WERI-Rb-1 (cell line): ENCODE data around the gene PIP5K1B.

Experiments used
- DNase-seq: peaks from one replicate; pipeline ENCODE4 v3.0.0-alpha.2; 2020
- H3K27ac ChIP-seq: fragments of 250-450 bp; sonication (Bioruptor Pico); 2 replicates; pipeline ENCODE4 v1.5.1; 2020; ENCODE audit warnings: mild to moderate bottlenecking, moderate library complexity
- H3K27me3 ChIP-seq: fragments of 250-450 bp; sonication (Bioruptor Pico); 2 replicates; pipeline ENCODE4 v1.5.1; 2021; ENCODE audit warnings: mild to moderate bottlenecking, low read depth, moderate library complexity; ENCODE audit not compliant: insufficient read depth, severe bottlenecking
- H3K36me3 ChIP-seq: fragments of 250-450 bp; sonication (Bioruptor Pico); 2 replicates; pipeline ENCODE4 v1.5.1; 2020; ENCODE audit warnings: mild to moderate bottlenecking, moderate library complexity
- H3K4me3 ChIP-seq: 2 replicates; pipeline ENCODE4 v1.5.1; 2011; ENCODE audit warnings: low read depth, mild to moderate bottlenecking, control low read depth, low read length
- H3K9me3 ChIP-seq: fragments of 250-450 bp; sonication (Bioruptor Pico); 2 replicates; pipeline ENCODE4 v1.5.1; 2021; ENCODE audit warnings: mild to moderate bottlenecking, moderate library complexity; ENCODE audit not compliant: severe bottlenecking
- TF ChIP-seq, protein P1 (sequence below): IDR thresholded peaks from 2 replicates; pipeline ENCODE4 v1.5.1; 2011; ENCODE audit warnings: low read depth, mild to moderate bottlenecking, control low read depth, inconsistent platforms, low read length

Gene PIP5K1B

GRCh38 chr9:68957479-68957878 lies 252.4 kb downstream of the PIP5K1B start:
- no peak overlapping the region for H3K4me3 ChIP-seq
- no peak for DNase-seq
- peaks cover 51% of the 10 kb centered on the region for H3K27me3 ChIP-seq
- no peaks in the 10 kb centered on the region for H3K36me3 ChIP-seq
- no peaks in the 10 kb centered on the region for H3K9me3 ChIP-seq
- TF ChIP-seq, protein P1, sequence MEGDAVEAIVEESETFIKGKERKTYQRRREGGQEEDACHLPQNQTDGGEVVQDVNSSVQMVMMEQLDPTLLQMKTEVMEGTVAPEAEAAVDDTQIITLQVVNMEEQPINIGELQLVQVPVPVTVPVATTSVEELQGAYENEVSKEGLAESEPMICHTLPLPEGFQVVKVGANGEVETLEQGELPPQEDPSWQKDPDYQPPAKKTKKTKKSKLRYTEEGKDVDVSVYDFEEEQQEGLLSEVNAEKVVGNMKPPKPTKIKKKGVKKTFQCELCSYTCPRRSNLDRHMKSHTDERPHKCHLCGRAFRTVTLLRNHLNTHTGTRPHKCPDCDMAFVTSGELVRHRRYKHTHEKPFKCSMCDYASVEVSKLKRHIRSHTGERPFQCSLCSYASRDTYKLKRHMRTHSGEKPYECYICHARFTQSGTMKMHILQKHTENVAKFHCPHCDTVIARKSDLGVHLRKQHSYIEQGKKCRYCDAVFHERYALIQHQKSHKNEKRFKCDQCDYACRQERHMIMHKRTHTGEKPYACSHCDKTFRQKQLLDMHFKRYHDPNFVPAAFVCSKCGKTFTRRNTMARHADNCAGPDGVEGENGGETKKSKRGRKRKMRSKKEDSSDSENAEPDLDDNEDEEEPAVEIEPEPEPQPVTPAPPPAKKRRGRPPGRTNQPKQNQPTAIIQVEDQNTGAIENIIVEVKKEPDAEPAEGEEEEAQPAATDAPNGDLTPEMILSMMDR, result no peak
- H3K27ac ChIP-seq, result no peak overlapping the region

DNA sequence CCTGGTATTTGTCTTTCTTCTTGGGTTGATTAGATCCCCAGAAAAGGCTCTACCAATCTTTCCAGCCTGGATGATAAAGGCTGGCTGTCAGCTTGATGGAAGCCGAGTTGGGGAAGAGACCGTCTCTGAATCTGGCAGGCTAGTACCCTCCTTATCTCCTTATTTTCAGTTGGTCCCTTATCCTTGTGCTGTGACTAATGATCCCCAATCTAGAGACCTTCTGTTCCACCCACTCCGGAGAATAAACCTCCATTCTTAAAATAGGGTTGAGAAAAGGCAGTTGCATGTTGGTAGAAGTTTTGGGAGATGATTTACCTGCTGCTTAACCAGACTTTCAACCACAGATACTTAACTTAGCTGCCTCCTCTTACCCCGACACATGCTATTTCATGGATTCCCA lies 256.5 kb downstream of the PIP5K1B start:
- no peaks in the 10 kb centered on the region for H3K36me3 ChIP-seq
- TF ChIP-seq, protein P1, result no peak
- DNase-seq, result no peak
- H3K4me3 ChIP-seq, result no peak overlapping the region
- no peaks in the 10 kb centered on the region for H3K9me3 ChIP-seq
- peaks cover 45% of the 10 kb centered on the region for H3K27me3 ChIP-seq
- no peak overlapping the region for H3K27ac ChIP-seq

DNA sequence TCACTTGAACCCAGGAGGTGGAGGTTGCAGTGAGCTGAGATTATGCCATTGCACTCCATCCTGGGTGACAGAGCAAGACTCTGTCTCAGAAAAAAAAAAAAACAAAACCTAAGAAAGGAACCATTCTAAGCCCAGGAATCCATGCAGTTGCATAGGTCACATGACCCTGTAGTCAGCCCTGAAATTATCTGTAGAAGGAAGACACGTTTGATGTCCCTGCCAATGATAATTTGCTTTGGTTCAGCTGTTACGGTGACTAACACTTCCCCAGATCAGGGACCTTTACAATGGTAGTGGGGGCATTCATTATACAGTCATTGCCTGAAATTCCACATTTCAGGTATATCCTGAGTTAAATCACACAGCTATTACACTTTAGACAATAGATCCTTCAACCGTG lies 258.4 kb downstream of the PIP5K1B start:
- H3K9me3 ChIP-seq, result no peaks in the 10 kb centered on the region
- H3K4me3 ChIP-seq, result no peak overlapping the region
- no peak for DNase-seq
- H3K27ac ChIP-seq, result no peak overlapping the region
- H3K27me3 ChIP-seq, result peaks cover 44% of the 10 kb centered on the region
- TF ChIP-seq, protein P1, result no peak
- H3K36me3 ChIP-seq, result no peaks in the 10 kb centered on the region

DNA sequence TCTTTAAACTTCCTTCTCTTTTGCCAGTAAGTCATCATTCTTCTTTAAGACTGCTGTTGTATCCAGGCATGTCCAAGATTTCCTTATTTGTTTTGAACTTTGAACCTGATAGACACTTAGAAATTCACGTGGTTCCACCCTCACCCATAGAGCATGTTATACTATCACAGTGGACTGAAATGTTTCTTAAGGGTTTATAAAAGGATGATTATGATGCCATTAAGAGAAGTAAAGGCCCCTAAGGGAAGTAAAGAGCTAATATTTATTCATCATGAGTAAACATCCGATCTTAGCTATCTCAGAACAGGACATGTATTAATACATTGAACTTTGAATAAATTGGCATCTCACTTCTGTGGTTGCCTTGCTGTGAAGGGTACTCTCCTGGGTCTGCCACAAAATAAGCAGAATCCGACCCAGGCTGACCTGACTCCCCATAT lies 259.1 kb downstream of the PIP5K1B start:
- no peak overlapping the region for H3K27ac ChIP-seq
- H3K27me3 ChIP-seq, result peaks cover 37% of the 10 kb centered on the region
- H3K9me3 ChIP-seq, result no peaks in the 10 kb centered on the region
- H3K36me3 ChIP-seq, result no peaks in the 10 kb centered on the region
- DNase-seq, result no peak
- no peak overlapping the region for H3K4me3 ChIP-seq
- TF ChIP-seq, protein P1, result no peak

GRCh38 chr9:68964765-68965164 lies 259.7 kb downstream of the PIP5K1B start:
- TF ChIP-seq, protein P1, result no peak
- peaks cover 34% of the 10 kb centered on the region for H3K27me3 ChIP-seq

DNA sequence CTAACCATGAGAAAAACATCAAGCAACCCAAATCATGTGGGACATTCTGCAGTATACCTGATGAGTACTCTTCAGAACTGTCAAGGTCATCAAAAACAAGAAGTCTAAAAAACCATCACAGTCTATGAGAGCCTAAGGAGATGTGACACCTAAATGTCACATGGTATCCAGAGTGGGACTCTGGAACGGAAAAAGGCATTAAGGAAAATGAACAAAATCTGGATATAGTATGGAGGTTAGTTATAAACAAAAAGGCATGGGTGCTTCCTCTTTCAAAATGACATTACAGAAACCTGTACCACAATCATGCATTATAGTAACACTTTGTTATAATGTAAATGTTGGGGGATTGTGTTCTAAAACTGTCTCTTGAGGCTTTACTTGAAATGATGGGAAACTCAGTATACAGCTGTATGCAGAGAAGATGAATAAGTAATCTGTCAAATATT lies 261.5 kb downstream of the PIP5K1B start:
- Histone ChIP-seq H3K9me3 (no peaks in the 10 kb centered on the region), H3K27me3 (peaks cover 27% of the 10 kb centered on the region), H3K36me3 (no peaks in the 10 kb centered on the region), H3K4me3 (no peak overlapping the region), H3K27ac (no peak overlapping the region)
- TF ChIP-seq, protein P1, result no peak
- no peak for DNase-seq

More at GRCh38 chr9:68964765-68965164, 259.7 kb downstream of the PIP5K1B start:
- no peak overlapping the region for H3K27ac ChIP-seq
- H3K9me3 ChIP-seq, result no peaks in the 10 kb centered on the region
- H3K36me3 ChIP-seq, result no peaks in the 10 kb centered on the region
- no peak overlapping the region for H3K4me3 ChIP-seq
- DNase-seq, result no peak
